ENCODE measurements around the gene CDCP1. TPM values are rescaled to one million over a fixed set of nuclear protein-coding genes. Genes with fewer than 3 reads are reported as not detected.

CDCP1 gene
- total RNA-seq (2014; rRNA removed; shearing (Covaris generic)), result 0.29 and 0.78 TPM in 2 replicates

GRCh38 chr3:45145681-45146614, at the start of gene CDCP1:
TSS of gene CDCP1 (minus strand) at chr3:45146378. CDS start at chr3:45146287, 91 bp downstream.
- DNase-seq (ENCODE audit: low spot score), result no peak

GRCh38 chr3:45194791-45195190, 48.6 kb upstream of the CDCP1 start:
- no peak for DNase-seq (ENCODE audit: low spot score)

GRCh38 chr3:45191924-45192417, 45.8 kb upstream of the CDCP1 start:
- no peak for DNase-seq (ENCODE audit: low spot score)

GRCh38 chr3:45191424-45191823, 45.2 kb upstream of the CDCP1 start:
- no peak for DNase-seq (ENCODE audit: low spot score)

GRCh38 chr3:45188719-45189659, 42.8 kb upstream of the CDCP1 start:
- DNase-seq (ENCODE audit: low spot score), result no peak

GRCh38 chr3:45187694-45188141, 41.5 kb upstream of the CDCP1 start:
- DNase-seq (ENCODE audit: low spot score), result no peak

- no peak for DNase-seq (ENCODE audit: low spot score)
These were observed 40.7 kb upstream of the CDCP1 start for GRCh38 chr3:45186871-45187270.

GRCh38 chr3:45185461-45185860, 39.3 kb upstream of the CDCP1 start:
- no peak for DNase-seq (ENCODE audit: low spot score)

DNA sequence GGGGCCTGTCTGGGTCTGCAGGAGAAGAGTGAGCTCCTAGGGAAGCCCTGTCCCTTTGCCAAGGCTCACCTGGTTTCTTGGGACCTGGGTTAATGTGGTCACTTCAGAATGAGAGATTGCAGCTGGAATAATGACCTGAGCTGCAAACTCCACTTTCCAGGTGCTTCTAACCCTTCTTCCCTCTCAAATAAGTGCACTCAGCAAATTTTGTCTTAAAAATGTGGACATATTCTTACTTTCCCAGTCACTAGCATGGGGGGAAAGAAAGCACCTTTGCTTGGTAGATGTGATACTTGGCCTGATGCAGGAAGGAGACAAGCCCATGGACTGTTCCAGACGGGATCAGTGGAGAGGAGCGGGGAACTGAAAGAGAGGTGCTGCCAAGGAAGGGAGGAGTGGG, 38.9 kb upstream of the CDCP1 start:
- no peak for DNase-seq (ENCODE audit: low spot score)

GRCh38 chr3:45183872-45184262, 37.7 kb upstream of the CDCP1 start:
- no peak for DNase-seq (ENCODE audit: low spot score)

GRCh38 chr3:45182915-45183871, 37.0 kb upstream of the CDCP1 start:
- peak; percentile 81 for DNase-seq (ENCODE audit: low spot score)

GRCh38 chr3:45181496-45181895, 35.3 kb upstream of the CDCP1 start:
- no peak for DNase-seq (ENCODE audit: low spot score)

DNA sequence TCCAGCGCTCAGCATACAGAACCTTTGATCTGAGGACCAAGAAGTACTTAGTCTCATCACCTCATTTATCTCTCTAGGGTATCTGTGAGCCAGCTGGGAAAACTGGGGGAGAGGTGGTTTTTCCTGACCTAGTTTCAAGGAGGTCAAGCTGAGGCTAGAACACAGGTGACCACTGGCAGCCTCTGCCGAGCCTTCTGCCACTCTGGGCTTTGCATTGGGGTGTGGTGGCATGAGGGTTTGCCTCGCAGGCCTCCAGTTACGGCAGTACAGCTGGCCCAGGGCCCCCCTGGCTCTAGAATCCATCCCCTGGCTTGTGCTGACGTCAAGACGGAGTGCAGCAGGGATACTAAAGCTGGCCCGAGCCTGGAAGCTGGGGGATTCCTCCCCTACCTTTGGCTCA, 34.7 kb upstream of the CDCP1 start:
- DNase-seq (ENCODE audit: low spot score), result no peak

GRCh38 chr3:45180051-45180450, 33.9 kb upstream of the CDCP1 start:
- no peak for DNase-seq (ENCODE audit: low spot score)

DNA sequence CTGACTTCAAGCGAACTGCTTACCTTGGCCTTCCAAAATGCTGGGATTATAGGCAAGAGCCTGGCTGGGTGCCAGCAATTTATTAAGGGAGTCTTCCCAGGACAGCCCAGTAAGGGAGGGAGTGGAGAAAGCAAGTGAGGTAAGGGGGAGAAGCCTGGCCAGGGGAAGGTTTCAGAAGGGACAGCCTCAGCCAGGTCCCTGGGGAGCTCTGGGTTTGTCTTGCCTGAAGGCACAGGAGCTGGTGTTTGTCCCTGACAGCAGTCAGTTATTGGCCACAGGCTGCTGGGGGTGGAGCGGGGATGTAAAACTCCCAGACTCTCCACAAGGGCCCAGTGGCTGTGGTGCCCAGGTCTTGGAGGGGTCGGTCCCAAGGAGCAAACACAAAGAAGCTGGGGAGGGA, 33.0 kb upstream of the CDCP1 start:
- DNase-seq (ENCODE audit: low spot score), result no peak

DNA sequence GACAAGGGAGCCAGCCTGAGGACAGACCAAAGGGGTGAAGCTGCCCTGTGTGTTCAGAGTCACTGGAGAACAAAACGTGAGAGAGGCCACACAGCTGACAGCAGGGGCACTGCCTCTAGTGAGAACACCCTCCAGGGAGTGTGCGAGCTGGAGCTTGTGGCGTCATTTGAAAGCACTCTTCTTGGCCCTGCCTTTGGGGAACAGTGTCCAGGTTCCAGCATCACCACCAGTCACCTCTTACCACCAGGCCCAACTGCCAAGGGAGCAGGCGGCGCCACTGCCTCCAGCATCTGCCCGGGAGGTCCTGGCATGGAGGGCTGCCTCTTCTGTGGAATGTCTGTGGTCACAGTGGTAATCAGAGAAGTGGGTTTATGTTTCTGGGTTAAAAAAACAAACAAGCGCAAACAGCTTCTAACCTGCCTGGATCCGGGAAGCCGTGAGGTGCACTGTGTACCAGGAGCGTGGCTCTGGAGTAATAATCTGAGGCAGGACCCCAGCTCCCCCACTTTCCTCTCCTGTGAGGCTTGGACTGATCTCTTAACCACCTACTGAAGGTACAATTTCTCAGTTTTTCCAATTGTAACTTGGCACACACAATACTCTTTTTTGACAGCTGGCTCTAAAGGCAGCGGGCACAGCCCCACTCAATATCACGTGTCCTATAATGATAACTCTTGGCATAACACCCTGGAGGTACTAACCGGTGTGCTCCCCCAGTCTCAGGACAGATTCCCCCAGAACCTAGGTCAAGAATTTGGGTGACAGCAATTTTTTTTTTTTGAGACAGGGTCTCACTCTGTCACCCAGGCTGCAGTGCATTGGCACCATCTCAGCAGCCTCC, 32.2 kb upstream of the CDCP1 start:
- peak; percentile 94 for DNase-seq (ENCODE audit: low spot score)

DNA sequence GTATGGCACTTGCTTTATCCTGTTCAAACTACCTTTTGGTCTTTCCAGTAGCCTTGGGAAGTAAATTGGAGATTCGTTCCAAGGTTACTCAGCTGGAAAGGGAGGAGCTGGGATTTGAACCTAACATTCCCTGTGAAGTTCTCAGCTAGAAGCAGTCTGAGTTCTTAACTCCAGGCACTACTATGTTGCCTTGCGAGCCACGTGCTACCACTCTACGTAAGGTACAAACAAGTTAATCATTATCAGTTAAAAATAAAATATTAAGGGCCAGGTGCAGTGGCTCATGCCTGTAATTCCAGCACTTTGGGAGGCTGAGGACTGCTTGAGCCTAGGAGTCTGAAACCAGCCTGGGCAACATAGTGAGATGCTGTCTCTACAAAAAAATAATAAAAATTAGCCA, 30.7 kb upstream of the CDCP1 start:
- no peak for DNase-seq (ENCODE audit: low spot score)

- no peak for DNase-seq (ENCODE audit: low spot score)
These were observed 28.1 kb upstream of the CDCP1 start for GRCh38 chr3:45174234-45174633.

GRCh38 chr3:45173776-45174175, 27.6 kb upstream of the CDCP1 start:
- DNase-seq (ENCODE audit: low spot score), result no peak

- no peak for DNase-seq (ENCODE audit: low spot score)
These were observed 25.1 kb upstream of the CDCP1 start for GRCh38 chr3:45171283-45171682.
